ENCODE data around the gene CACNB4.

CACNB4 gene

DNA sequence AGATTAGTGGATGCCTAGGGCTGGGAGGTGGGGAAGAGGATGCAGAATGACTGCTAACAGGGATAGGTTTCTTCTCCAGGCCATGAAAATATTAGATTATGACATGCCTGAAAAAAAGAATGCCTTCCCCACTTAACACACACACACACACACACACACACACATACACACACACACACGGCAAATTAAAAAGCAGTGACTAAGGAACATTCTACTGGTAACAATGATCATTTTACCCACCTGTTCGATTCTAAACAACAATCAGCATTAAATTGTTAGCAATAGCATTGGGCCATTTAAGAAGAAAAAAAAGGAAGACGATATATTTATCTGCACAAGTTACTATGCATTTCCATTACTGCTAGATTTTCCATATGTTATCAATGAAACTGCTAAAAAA, 10.8 kb downstream of the CACNB4 start:
- DNase-seq (ENCODE audit: low spot score) = no peak

DNA sequence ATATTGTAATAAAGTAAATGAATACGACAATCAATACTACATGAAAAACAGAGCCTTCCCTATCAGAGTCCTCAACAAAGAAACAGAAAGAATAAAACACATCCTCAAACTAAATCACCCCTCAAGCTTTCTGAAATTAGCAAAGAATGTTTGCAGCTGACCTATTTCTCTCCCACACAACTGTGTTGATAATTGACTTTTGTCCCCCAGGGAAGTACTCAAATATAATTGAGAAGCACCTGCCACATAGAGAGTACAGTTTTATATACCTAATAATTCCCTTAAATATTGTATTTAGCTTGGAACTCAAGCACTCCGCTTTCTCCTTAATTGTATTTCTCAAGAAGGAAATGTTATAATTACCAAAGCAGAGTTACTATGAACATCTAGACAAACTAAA, 12.6 kb downstream of the CACNB4 start:
- no peak for DNase-seq (ENCODE audit: low spot score)

DNA sequence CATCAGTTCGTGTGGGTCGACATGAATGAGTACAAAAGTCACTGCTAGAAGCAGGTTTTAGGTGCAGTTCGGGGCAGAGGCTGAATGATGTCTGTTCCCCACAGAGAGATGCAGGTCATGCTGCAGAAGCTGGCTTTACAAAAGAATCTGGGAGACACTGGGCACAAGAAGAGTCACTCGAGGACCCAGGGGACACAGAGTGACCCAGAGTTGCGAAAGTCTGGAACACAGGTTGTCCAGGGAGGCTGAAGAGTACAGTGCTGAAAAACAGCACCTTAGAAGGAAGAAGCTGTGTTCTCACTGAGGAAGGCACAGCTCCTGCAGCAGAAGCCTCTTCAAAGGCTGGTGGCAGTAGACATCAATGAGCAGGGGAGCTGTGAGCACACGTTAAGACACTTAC, 14.8 kb downstream of the CACNB4 start:
- DNase-seq (ENCODE audit: low spot score) = no peak

DNA sequence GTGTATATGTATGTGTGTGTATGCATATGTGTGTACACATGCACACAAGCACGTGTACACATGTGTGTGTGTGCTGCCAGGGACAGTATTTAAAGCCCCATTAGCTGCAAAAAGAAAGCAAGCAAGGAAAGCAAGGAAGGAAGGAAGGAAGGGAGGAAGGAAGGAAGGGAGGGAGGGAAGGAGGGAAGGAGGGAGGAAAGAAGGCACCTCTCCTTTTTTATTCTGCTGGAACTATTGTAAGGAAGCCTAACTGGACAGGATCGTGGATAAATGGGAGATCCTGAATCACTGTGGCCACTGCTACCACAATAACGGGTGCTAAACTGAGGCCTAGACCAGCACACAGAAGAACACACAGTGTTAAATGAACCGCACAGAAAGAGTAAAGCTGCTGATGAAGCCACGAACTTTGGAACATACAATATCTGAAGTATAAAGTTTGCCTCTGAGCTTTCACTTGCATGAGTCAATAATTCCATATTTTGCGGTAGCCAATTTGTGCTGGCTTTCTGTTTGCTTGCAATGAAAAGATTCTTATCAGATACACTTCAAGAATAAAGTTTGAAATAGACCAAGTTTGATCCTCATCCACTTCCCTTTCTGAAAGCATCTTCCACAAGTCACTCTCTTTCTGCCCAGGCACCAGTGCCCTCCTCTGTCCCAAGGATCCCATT, 15.5 kb downstream of the CACNB4 start:
- DNase-seq (ENCODE audit: low spot score) = no peak

DNA sequence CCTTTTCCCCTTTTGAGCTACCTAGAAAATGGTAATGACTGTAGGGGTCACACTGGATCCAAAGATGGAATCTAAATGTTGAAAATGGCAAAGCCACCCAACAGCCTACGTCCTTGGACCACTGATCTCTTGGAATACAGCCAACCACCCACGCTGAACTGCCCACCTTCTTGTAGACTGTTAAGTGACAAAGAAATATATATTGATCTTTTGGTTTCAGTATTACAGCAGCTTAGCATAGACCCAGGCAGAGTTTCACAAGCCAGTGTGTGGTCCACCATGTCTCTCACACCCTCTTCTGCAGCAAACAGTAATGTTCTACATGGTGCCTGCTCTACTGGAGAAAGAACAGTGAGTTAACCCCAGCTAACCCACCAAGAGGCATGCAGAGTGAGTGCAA, 20.2 kb downstream of the CACNB4 start:
- no peak for DNase-seq (ENCODE audit: low spot score)

DNA sequence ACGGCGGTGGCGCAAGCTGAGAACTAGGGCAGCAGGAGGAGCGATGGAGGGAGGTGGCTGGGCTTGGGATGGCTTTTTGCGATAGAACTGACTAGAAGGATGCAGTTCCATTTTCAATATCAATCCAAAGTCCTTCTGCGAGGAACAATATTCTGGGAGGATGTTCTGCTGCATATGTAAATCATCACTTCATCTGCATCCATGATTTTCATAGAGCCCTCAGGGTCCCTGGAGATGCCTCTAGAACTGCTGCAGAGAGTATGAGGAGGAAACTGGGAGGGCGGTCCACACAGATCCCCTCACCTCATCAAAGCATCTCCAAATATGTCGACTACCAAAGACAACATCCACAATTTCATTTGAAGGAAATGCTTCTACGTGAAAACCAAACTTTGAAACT, 20.8 kb downstream of the CACNB4 start:
- no peak for DNase-seq (ENCODE audit: low spot score)

DNA sequence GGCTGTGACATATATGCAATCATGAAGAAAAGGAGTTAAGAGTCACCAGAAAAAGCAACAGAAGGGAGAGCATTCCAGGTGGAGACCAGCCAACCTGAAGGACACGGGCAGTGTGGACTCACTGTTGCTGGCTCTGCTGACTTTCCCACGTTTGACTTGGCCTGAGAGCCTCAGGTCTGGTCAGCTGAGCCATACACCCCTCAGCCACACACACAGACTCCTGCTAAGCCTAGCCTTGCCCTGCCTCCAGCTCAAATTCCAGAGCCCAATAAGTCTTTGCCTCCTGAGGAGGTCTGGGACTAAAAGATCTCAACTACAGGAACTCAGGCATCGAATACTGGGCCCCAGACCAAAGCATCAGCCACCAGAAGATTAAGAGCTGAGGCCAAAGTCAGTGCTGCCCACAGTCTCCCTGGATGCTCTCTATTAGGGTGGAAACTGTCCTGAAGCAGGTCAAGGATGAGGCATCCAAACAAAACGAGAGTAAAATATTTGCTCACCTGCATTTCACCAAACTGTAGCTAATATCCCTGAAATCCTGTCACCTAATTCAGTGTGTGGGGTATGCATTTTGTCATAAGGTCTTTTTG, 23.3 kb downstream of the CACNB4 start:
- DNase-seq (ENCODE audit: low spot score) = no peak

DNA sequence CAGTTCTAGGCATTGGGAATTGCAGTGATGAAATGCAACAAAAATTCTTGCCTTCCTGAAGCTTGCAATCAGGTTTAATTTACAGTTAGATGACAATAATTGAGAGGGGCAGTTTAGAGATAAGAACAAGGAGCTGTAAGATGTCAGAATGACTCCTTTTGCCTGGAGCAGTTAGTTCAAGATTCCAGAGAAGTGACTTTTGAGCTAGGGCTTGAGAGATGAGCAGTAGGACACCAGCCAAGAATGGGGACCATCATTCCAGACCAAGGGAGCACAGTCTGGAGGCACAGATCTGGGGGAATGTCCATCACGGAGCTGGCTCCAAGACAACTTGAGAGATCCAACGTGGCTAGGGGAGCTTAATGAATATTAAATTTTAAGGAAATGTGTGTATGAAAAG, 26.8 kb downstream of the CACNB4 start:
- DNase-seq (ENCODE audit: low spot score) = no peak

DNA sequence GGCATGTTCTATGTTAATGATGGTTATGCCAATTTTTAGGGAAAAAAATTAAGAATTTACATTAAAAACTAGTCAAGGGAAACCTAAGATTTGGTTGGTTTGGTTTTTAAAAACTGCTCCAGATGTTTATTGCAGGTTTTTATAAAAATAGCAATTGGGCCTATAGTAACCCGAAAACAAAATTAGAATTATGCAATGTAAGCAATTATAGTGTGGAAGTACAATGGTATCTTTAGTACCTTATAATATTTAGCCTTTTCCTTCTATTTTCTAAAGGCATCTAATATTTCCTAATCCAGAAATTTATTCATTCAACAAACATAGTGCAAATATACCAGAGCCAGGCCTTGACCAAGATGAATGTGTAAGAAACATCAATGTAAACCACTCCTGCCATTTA, 27.3 kb downstream of the CACNB4 start:
- DNase-seq (ENCODE audit: low spot score) = no peak

DNA sequence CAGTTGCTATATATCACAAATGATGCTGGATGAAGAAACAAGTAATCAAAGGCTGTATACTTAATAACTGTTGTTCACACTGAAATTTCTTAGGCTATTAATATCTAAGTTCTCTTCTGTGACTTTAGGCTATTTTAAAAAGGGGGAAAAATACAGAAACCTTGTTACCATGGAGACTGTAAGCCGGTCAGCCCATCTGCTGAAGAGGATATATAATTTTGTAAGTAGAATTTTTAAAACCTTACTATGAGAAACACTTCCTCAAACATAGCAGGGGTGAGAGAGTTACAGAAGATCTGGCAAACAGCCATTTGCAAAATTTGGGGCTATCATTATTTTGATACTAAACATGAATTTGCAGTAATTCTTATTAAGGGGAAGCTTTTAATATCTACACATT, 27.8 kb downstream of the CACNB4 start:
- DNase-seq (ENCODE audit: low spot score) = no peak

DNA sequence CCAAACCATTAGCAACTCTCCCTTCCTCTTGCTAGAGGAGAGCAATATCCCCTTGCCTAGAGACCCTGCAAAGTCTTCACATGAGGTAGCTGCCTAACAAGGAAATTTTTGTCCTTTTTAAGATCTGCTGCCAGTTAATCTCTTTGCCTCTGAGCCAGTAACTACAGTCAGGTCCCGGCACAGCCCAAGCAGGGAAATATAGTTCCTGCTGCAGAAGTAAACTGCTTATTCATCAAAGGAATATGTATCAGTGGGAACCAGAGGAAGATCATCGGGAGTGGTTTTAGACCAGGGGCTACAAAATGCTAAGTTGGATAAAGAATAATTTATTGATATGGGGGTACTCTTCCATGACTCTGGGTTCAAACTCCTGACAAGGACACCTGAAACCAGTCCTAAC, 30.6 kb downstream of the CACNB4 start:
- DNase-seq (ENCODE audit: low spot score) = no peak

DNA sequence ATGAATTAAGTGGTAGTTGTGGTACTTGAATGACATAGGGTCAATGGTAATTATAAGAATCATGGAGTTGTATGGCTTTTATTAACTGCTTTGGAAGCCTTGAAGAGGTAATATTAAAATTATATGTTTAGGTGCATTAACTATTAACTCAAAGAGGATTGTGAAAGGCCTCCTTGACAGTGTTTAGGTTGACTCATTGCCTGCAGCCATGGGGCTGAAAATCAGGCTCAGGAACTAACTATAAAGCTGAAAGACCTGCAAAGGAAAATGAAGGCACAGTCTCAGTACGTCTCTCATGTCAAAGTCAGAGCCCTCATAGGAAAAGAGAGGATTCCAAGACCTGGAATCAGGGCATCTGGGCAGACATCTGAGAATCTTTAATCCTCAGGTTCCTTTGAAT, 31.0 kb downstream of the CACNB4 start:
- no peak for DNase-seq (ENCODE audit: low spot score)

DNA sequence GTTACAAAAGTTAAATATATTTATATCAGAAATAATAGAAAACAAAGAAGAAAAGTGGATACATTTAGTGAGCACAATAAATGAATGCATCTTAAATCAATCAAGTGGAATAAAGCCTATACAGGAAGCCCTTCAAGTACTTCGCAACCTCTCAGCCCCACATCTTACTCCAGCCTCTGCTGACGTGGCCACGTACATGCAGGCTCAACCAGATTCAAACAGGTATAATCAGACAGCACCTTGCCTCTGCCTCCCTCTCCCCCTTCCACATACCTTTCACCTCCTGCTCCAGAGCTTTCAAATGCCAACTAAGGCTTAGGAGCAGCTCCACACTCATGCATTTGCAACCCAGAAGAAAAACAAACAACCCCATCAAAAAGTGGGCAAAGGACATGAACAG, 32.9 kb downstream of the CACNB4 start:
- DNase-seq (ENCODE audit: low spot score) = no peak

DNA sequence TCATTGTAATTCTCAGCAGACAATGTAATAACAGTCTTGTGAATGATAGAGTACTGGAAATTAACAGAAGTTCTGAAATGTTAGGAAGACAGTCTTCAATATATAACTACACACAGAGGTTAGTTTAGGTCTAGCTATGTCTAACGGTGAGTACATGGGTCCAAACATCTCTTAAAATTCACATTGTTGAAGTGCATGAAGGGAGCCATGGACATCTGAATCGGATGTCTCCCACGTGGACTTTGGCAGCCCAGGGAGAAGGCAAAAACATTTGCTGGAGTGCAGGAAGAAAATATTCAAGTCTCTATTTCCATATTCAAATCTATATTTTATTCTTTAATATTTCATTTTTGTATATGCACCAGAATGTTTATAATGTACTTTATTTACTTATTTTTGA, 34.8 kb downstream of the CACNB4 start:
- no peak for DNase-seq (ENCODE audit: low spot score)

DNA sequence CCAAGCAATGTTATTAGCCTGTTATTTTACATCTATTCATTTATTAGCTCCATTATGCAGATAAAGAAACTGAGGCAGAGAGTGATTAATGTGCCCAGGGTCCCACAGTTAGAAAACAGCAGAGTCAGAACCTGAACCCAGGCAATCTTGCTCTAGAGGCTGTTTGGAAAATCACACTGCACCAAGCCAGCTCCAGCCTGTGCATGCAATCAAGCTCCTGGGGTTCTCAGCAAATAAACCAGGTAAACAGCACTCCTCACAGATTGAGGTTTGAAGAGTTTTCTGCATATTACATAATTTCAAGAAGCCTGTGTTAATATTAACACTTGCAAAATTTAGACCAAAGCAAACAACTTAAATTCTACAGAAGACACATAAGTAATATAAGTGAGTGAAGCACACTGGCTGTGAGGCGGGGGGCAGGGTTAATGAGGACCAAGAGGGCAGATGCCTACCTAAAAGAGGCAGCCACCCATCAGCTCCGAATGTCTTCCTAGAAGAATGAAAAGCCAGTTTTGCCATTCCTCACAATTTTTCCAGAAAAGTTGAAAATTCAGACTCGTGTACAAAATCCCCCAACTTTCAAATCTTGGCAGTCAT, 35.4 kb downstream of the CACNB4 start:
- no peak for DNase-seq (ENCODE audit: low spot score)

DNA sequence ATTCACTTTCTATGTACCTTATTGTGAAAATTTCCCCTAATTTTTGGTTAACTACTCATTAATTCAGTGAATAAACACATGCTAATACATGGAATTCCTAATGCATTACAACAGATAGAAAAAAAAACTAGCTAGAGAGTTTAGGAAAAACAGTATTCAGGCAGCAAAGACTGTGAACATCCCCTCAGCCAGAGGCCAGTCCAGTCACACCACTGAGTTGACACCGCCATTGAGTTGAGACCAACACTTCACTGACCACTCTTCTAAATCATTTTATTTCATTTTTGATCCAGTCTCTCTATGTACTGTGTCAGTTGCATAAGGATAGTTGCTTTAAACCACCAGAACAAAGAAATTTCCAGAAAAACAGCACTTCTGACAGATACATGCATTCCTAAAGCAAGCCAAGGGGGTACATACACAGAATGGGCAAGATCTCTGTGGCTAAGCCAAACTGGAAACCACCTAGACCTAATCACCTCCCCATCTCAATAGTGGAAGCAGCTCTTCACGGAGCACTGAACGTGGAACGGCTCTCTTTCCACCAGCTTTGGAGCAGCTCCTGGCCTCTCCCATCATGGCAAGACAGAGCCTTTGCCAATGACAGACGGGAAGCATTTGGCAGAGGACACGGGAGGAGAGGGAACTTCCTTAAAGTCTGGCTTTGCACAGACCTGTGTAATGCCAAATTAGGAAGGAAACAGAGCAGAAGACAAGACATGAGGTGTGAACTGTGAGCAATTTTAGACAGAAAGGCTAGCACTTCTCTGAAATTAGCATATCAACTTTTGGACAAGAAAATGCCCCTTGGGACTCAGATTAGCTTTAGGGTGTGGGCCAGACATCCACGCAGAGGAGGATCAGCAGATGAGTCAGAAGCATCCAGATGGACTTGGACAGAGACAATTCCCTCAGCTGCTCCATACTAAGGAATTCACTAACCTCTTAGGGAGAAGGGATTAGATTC, 36.4 kb downstream of the CACNB4 start:
- DNase-seq (ENCODE audit: low spot score) = no peak

DNA sequence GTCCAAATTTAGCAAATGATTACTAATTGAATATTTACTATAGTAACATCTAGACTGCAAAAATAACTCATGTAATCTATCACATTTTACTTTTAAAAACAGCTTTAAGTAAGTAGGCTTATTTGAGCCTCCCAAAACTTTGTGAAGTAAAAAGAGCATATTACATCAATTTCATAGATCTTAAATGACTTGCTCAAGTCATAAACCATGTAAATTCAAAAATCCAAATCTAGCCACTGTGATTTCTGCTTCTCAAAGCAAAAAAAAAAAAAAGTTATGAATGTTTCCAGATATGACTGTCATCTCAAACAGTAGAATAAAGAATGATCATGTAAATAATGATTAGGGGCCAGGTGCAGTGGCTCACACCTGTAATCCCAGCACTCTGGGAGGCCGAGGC, 37.5 kb downstream of the CACNB4 start:
- no peak for DNase-seq (ENCODE audit: low spot score)

DNA sequence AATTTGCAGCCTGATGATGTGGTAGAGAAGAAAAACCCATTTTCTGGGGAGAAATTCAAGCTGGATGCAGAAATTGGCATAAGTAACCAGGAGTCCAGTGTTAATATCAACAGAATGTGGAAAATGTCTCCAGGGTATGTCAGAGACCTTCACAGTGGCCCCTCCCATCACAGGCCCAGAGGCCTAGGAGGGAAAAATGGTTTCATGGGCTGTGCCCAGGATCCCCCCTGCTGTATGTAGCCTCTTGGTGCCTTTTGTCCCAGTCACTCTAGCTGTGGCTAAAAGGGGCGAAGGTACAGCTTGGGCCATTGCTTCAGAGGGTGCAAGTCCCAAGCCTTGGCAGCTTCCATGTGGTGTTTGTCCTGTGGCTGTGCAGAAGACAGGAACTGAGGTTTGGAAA, 40.2 kb downstream of the CACNB4 start:
- DNase-seq (ENCODE audit: low spot score) = no peak

DNA sequence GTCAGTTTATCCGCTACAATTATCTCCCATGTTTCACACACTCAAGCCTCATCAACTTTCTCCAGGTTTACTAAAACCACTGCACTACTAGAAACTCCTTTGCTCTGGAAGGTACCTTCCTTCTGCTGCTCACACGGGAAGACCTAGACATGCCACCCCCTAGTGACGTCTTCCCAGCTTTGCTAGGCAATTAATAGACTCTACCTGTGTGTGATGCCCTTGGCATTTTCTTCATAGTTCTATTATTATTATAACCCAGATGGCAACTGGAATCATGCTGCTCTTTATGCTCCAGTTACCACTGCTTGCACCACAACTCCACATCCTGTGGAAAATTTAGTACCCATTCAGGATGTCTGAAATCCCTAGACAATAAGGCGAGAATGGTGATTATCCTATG, 42.4 kb downstream of the CACNB4 start:
- DNase-seq (ENCODE audit: low spot score) = no peak

DNA sequence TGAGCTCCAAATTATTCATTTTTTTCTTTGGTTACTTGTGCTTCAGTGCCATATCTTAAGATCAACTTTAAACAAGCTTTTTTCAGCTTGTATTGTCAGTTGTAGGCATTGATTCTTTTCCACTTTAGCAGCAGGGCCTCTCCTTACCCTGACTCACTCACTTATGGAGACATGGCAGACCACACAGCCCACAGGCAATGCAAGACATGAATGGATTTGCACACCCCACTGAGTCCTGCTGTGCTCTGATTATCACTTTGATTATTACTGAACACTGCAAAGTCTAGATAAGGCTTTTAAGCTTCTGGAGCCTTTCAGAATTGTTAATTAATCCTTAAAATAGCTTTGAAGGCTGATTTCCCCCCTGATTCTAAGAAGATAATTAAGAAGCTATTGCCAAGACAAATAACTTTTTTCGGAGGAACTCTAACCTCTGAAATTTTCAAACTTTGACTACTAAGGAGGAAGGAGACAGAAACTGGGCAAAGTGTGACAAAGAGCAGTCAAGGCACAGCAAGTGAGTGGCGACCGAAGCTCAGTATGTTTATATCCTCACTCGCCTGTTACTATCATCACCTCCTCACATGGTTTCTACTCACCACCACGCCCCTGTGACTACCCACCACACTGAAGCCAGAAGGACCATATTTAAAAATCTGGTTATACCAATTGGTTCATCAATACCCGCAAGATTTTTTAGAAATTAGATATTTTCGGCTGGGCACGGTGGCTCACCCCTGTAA, 43.3 kb downstream of the CACNB4 start:
- DNase-seq (ENCODE audit: low spot score) = no peak

DNA sequence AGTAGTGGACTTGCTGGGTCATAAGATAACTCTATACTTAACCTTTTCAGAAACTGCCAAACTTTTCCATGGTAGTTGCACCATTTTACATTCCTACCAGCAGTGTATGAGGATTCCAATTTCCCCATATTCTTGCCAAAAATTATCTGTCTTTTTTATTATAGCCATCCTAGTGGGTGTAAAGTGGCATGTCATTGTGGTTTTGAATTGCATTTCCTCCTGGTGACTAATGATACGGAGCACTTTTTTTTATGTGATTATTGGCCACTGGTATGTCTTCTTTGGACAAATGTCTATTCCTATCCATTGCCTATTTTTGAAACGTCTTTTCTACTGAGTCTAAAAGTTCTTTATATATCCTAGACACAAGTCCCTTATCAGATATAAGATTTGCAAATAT, 44.3 kb downstream of the CACNB4 start:
- no peak for DNase-seq (ENCODE audit: low spot score)

DNA sequence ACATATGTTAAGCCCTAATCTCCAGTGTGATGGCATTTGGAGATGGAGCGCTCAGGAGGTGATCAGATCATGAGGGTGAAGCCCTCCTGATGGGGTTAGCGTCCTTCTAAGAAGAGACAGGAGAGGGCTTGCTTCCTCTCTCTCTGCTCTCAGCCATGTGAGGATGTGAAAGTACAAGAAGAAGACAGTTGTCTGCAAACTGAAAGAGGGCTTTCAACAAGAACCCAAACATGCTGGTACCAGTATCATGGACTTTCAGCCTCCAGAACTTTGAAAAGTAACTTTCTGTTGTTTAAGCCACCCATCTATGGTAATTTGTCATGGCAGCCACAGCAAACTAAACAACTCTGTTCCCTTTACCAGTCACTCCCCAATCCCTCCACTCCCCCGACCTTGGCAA, 47.4 kb downstream of the CACNB4 start:
- DNase-seq (ENCODE audit: low spot score) = no peak

All from activated CD4-positive, alpha-beta T cell treated with anti-CD3 and anti-CD28 coated beads, Interleukin-2, Interleukin-4, amounts not matched to agents 100 ng/mL and 50 ng/mL, durations not matched to agents 16 hours and 8 hours (primary cell).